HEK293 (cell line): ENCODE results near the gene BCR.

ENCODE experiments used
- CTCF ChIA-PET: fragments of 350-600 bp; formaldehyde crosslinking; extraction: SDS; loops from one replicate; lab custom pipeline; 2021; ENCODE audit warnings: antibody characterized with exemption; lab: Yijun Ruan, JAX
- POLR2A ChIA-PET: fragments of 300-600 bp; formaldehyde crosslinking; extraction: SDS; loops from one replicate; lab custom pipeline; 2020; ENCODE audit warnings: antibody characterized with exemption, inconsistent platforms; lab: Yijun Ruan, JAX
- H3K27ac ChIP-seq: fragments of 200-500 bp; sonication (Bioruptor generic); 2 replicates; pipeline ENCODE4 v1.5.1; 2014; ENCODE audit warnings: low read depth, low read length, control low read depth, inconsistent platforms; ENCODE audit errors: extremely low read depth
- H3K36me3 ChIP-seq, 2 experiments: fragments of 200-500 bp in 1 of 2; sonication (Bioruptor generic) in 1 of 2; 1 replicate in 1 of 2; 2 replicates in 1 of 2; pipeline ENCODE4 v1.5.1; 2014 to 2017; ENCODE audit warnings: inconsistent platforms in 2 of 2, low read length in 2 of 2; ENCODE audit not compliant: control insufficient read depth in 2 of 2, insufficient read depth in 1 of 2
- H3K4me1 ChIP-seq: fragments of 200-500 bp; sonication (Bioruptor generic); 2 replicates; pipeline ENCODE4 v1.5.1; 2014; ENCODE audit warnings: mild to moderate bottlenecking, low read length, inconsistent platforms; ENCODE audit not compliant: control insufficient read depth, insufficient read depth
- H3K4me3 ChIP-seq: 2 replicates; pipeline ENCODE4 v1.5.1; 2011; ENCODE audit warnings: low read depth, mild to moderate bottlenecking, control low read depth, low read length, moderate library complexity
- H3K9me3 ChIP-seq: fragments of 200-500 bp; sonication (Bioruptor generic); 2 replicates; pipeline ENCODE4 v1.5.1; 2014; ENCODE audit warnings: low read depth, low read length, inconsistent platforms; ENCODE audit not compliant: control insufficient read depth, insufficient read depth
- KLF7 ChIP-seq: fragments of 450-650 bp; formaldehyde crosslinking; IDR thresholded peaks from 2 replicates; pipeline ENCODE4 v1.5.1; 2016; ENCODE audit warnings: missing biosample characterization, missing genetic modification characterization, borderline replicate concordance
- OSR2 ChIP-seq: fragments of 450-650 bp; formaldehyde crosslinking; IDR thresholded peaks from 2 replicates; pipeline ENCODE4 v1.5.1; 2016; ENCODE audit warnings: missing biosample characterization, missing genetic modification characterization
- PRDM2 ChIP-seq: fragments of 450-650 bp; formaldehyde crosslinking; IDR thresholded peaks from 2 replicates; pipeline ENCODE4 v1.5.1; 2016; ENCODE audit warnings: missing biosample characterization, missing genetic modification characterization, borderline replicate concordance
- SETDB1 ChIP-seq: IDR thresholded peaks from one replicate; pipeline ENCODE4 v1.6.1; 2017; ENCODE audit warnings: mild to moderate bottlenecking, low read length, moderate library complexity, mixed read lengths; ENCODE audit not compliant: insufficient read length
- ZBTB10 ChIP-seq: fragments of 450-650 bp; formaldehyde crosslinking; IDR thresholded peaks from 2 replicates; pipeline ENCODE4 v1.5.1; 2016; ENCODE audit warnings: missing biosample characterization, missing genetic modification characterization
- ZFP69B ChIP-seq: fragments of 450-650 bp; formaldehyde crosslinking; IDR thresholded peaks from 2 replicates; pipeline ENCODE4 v1.5.1; 2016; ENCODE audit warnings: missing biosample characterization, missing genetic modification characterization
- ZNF157 ChIP-seq: fragments of 450-650 bp; formaldehyde crosslinking; IDR thresholded peaks from 2 replicates; pipeline ENCODE4 v1.5.1; 2016; ENCODE audit warnings: missing biosample characterization, missing genetic modification characterization
- ZNF280C ChIP-seq: fragments of 450-650 bp; formaldehyde crosslinking; IDR thresholded peaks from 2 replicates; pipeline ENCODE4 v1.5.1; 2016; ENCODE audit warnings: missing biosample characterization, missing genetic modification characterization
- ZNF280D ChIP-seq: fragments of 450-650 bp; formaldehyde crosslinking; IDR thresholded peaks from 2 replicates; pipeline ENCODE4 v1.5.1; 2016; ENCODE audit warnings: missing biosample characterization, missing genetic modification characterization
- ZNF366 ChIP-seq: fragments of 450-650 bp; formaldehyde crosslinking; conservative IDR thresholded peaks from 2 replicates; pipeline ENCODE4 v1.5.1; 2016; ENCODE audit warnings: missing biosample characterization, missing genetic modification characterization
- ZNF398 ChIP-seq: fragments of 450-650 bp; formaldehyde crosslinking; IDR thresholded peaks from 2 replicates; pipeline ENCODE4 v1.5.1; 2017; ENCODE audit warnings: missing biosample characterization, missing genetic modification characterization
- ZNF416 ChIP-seq: fragments of 450-650 bp; formaldehyde crosslinking; IDR thresholded peaks from 2 replicates; pipeline ENCODE4 v1.5.1; 2016; ENCODE audit warnings: missing biosample characterization, missing genetic modification characterization
- ZSCAN30 ChIP-seq: fragments of 450-650 bp; IDR thresholded peaks from 2 replicates; pipeline ENCODE4 v1.5.1; 2018; ENCODE audit warnings: missing biosample characterization, mild to moderate bottlenecking, missing genetic modification characterization, moderate library complexity
- TF ChIP-seq, protein P1 (sequence below): fragments of 450-650 bp; formaldehyde crosslinking; IDR thresholded peaks from 2 replicates; pipeline ENCODE4 v1.5.0; 2017; ENCODE audit warnings: missing biosample characterization, missing genetic modification characterization, borderline replicate concordance

BCR gene

GRCh38 chr22:23192558-23192957 lies 12.2 kb downstream of the BCR start (continued):
- TF ChIP-seq ZBTB10 (tag by site-specific recombination) (no peak), SETDB1 (no peak), ZNF280D (no peak), ZNF157 (no peak), ZFP69B (no peak), ZSCAN30 (tag by site-specific recombination) (no peak), ZNF366 (no peak), ZNF280C (tag by site-specific recombination) (no peak), KLF7 (tag by site-specific recombination) (no peak), PRDM2 (tag by site-specific recombination) (no peak)

DNA sequence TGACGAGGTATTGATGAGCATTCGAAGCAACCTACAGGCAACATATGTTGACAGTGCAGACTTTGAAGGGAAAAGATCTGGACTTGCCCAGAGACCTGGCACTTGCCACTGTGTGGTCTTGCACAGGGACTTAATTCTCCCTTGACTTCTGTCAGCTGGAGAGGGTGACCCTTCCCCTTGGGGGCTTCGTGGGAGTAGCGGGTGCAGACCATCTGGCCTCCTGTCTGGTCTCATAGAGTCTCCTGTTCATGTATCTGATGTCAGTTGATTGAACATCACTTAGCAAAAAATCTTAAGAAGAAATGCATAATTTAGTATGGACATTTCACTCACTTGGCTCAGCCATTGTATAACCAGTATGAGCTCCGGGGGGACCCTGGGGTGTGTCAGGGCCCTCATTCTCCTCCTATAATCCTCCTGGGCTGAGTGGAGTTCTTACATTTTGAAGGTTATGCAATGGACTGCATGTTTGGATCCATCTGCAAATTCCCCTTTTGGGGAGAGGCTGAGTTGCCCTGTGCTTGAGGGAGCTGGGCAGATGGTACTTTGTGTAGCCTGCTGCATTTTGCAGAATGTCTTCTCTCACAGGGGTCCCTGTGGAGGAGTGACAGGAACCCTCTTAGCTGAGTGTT lies 13.0 kb downstream of the BCR start:
- Histone ChIP-seq H3K9me3 (no peaks in the 10 kb centered on the region), H3K36me3 (peaks cover 0 to 32% of the 10 kb centered on the region in 2 experiments; a peak in 1 of 3 replicates), H3K4me3 (no peak overlapping the region), H3K27ac (no peak overlapping the region), H3K4me1 (no peaks in the 10 kb centered on the region; the same call in 1 of the 2 replicates)
- ChIA-PET CTCF (interaction anchor here (0.7 to 1.3 kb wide), 2 partner anchors 12 to 89 kb away, joined by 3 to 6 read pairs; no protein-coding TSS in a partner anchor), POLR2A (interaction anchor here (1.5 kb wide), 1 partner anchor 12 kb away, joined by 5 read pairs; the partner anchor contains the start of gene BCR)
- TF ChIP-seq ZNF398 (tag by site-specific recombination) (no peak), OSR2 (no peak), ZNF416 (no peak)
- TF ChIP-seq, protein P1, sequence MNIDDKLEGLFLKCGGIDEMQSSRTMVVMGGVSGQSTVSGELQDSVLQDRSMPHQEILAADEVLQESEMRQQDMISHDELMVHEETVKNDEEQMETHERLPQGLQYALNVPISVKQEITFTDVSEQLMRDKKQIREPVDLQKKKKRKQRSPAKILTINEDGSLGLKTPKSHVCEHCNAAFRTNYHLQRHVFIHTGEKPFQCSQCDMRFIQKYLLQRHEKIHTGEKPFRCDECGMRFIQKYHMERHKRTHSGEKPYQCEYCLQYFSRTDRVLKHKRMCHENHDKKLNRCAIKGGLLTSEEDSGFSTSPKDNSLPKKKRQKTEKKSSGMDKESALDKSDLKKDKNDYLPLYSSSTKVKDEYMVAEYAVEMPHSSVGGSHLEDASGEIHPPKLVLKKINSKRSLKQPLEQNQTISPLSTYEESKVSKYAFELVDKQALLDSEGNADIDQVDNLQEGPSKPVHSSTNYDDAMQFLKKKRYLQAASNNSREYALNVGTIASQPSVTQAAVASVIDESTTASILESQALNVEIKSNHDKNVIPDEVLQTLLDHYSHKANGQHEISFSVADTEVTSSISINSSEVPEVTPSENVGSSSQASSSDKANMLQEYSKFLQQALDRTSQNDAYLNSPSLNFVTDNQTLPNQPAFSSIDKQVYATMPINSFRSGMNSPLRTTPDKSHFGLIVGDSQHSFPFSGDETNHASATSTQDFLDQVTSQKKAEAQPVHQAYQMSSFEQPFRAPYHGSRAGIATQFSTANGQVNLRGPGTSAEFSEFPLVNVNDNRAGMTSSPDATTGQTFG (tag by site-specific recombination), result no peak
